ENCODE results near the gene SNAPC1. TPM values are rescaled to one million over a fixed set of nuclear protein-coding genes. Genes with fewer than 3 reads are reported as not detected.

Gene SNAPC1
- total and polyA plus RNA-seq, 3 experiments from 2014 or later, result 4.8 to 8.5 (median 7.0) TPM

DNA sequence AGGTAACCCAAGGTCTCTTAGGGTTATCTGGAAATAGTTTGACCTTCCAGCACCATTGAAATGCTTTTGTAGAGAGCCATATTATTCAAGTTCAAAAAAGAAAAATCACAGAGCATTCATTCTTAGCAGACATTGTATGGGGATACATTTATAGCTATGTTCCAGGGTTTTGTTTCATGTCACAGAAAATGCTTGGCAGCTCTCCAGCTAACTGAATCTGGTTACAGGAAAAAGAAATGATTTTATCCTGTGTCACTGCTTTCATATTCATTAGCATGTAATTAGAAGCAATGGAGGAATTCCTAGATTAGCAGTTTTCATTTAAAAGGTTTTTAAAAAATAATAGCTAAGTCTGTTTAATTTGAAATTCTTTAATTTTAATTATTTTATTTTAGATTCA lies 78.9 kb downstream of the SNAPC1 start:
- Histone ChIP-seq H3K36me3 (ENCODE audit: insufficient read depth, low read length) (no peaks in the 10 kb centered on the region), H3K9me3 (ENCODE audit: low read length) (no peaks in the 10 kb centered on the region), H3K4me1 (ENCODE audit: insufficient read depth, low read length) (no peaks in the 10 kb centered on the region), H3K27me3 (ENCODE audit: insufficient read depth, low read length, poor library complexity, severe bottlenecking) (no peaks in the 10 kb centered on the region), H3K4me3 (ENCODE audit: low read length) (no peak overlapping the region), H3K27ac (ENCODE audit: low read depth, low read length) (no peak overlapping the region)
- Mint-ChIP-seq H3K9me3 (peaks cover 0 to 3% (median 0%) of the 10 kb centered on the region in 5 donors), H3K36me3 (no peaks in the 10 kb centered on the region), H3K27ac (no peak overlapping the region), H3K4me3 (no peak overlapping the region), H3K4me1 (peaks cover 0 to 4% (median 0%) of the 10 kb centered on the region in 3 donors), H3K27me3 (peaks cover 11 to 19% of the 10 kb centered on the region in 2 donors)
- CTCF ChIA-PET, result interaction anchor here (0.7 to 1.4 kb wide), 3 partner anchors 522 to 571 kb away, joined by 3 to 5 read pairs (median 4); no protein-coding TSS in a partner anchor
- DNase-seq, result no peak
- POLR2A ChIA-PET, result no interaction called here

Other genes with a start within 250 kb of the SNAPC1 start
- 100 to 1,000 TPM; 130 to 139 TPM for gene HIF1A, start 66.9 kb upstream of the SNAPC1 start, total RNA-seq
- 49.6 TPM for gene HIF1A, start 66.9 kb upstream of the SNAPC1 start, polyA plus RNA-seq
- gene SYT16, start 50.3 kb downstream of the SNAPC1 start, total RNA-seq, result not detected
- not detected for gene SYT16, start 50.3 kb downstream of the SNAPC1 start, polyA plus RNA-seq

Data from CD8-positive, alpha-beta memory T cell (primary cell).